Gastrocnemius medialis (tissue), 4 donors: ENCODE data around the gene DNAJC1. TPM values are rescaled to one million over a fixed set of nuclear protein-coding genes. Genes with fewer than 3 reads are reported as not detected.
"Not testable (repeated sequence)": the region's sequence is repeated elsewhere in the genome, so short reads cannot be mapped to it uniquely, and the experiment has no call there.

Experiments
- ATAC-seq, 2 donors: fragments of 150-250 bp; one replicate each; pipeline ENCODE4 v1.9.1; 2016
- DNase-seq, 2 donors: peaks; one replicate each; pipeline ENCODE4 v3.0.0-alpha.2; 2019
- H3K27ac ChIP-seq, 4 donors: fragments of 200-600 bp; sonication (generic); 1 replicate in 1 of 4; 2 replicates in 3 of 4; pipeline ENCODE4 v1.5.1; 2016 to 2018; ENCODE audit warnings: mild to moderate bottlenecking in 2 of 4, moderate library complexity in 1 of 4
- H3K27me3 ChIP-seq, 3 donors: fragments of 200-600 bp; sonication (generic) in 2 of 3; 1 replicate in 1 of 3; 2 replicates in 2 of 3; pipeline versions ENCODE4 v1.5.1 to v1.6.0; 2016 to 2019; ENCODE audit warnings: mild to moderate bottlenecking in 1 of 3, moderate library complexity in 1 of 3
- H3K36me3 ChIP-seq, 2 donors: fragments of 200-600 bp; sonication (generic) in 1 of 2; one replicate each; pipeline ENCODE4 v1.5.1; 2017 to 2018
- H3K4me1 ChIP-seq, 2 donors: fragments of 200-600 bp; sonication (generic) in 1 of 2; one replicate each; pipeline ENCODE4 v1.5.1; 2016 to 2017; ENCODE audit warnings: mild to moderate bottlenecking in 2 of 2
- H3K4me3 ChIP-seq, 4 donors: fragments of 200-600 bp; sonication (generic) in 3 of 4; 1 replicate in 1 of 4; 2 replicates in 3 of 4; pipeline ENCODE4 v1.5.1; 2016 to 2019; ENCODE audit warnings: mild to moderate bottlenecking in 2 of 4
- H3K9me3 ChIP-seq, 3 donors: fragments of 200-600 bp; sonication (generic) in 2 of 3; 1 replicate in 1 of 3; 2 replicates in 2 of 3; pipeline ENCODE4 v1.5.1; 2016 to 2019
- CTCF ChIP-seq, 5 experiments: fragments of 450-650 bp in 3 of 5; fragments of 200-600 bp in 2 of 5; sonication (generic) in 2 of 5; IDR thresholded peaks in 4 of 5; conservative IDR thresholded peaks in 1 of 5; 1 replicate in 4 of 5; 2 replicates in 1 of 5; pipeline ENCODE4 v1.5.1; 2016 to 2019; ENCODE audit warnings: antibody characterized with exemption in 5 of 5, mild to moderate bottlenecking in 3 of 5, moderate library complexity in 3 of 5
- POLR2A ChIP-seq, 2 donors: fragments of 450-650 bp; IDR thresholded peaks; one replicate each; pipeline ENCODE4 v1.6.1; 2017; ENCODE audit warnings: antibody characterized with exemption in 2 of 2, mild to moderate bottlenecking in 2 of 2, moderate library complexity in 2 of 2
- in situ Hi-C, 4 donors: fragments of 200-750 bp; cut with MboI; loops; one replicate each; pipeline versions ENCODE4 v1.15.0 to v1.8.0; 2017; ENCODE audit warnings: low sequenced_read_pairs in 4 of 4
- intact Hi-C: fragments of 100-400 bp; cut with DNase I; formaldehyde crosslinking; loops from one replicate; pipeline ENCODE4 v1.15.1; 2023; ENCODE audit warnings: low total_unique reads
- total RNA-seq, 4 donors: library from RNA; depleted of rRNA; stranded (reverse); fragments of >200 nt; gene quantifications; one replicate each; pipeline versions ENCODE4 v1.1.0 to v1.2.3, GENCODE V29; 2016

The DNAJC1 gene
- total RNA-seq, 4 donors from 2014 or later, result 24.1 to 56.4 (median 35.7) TPM

GRCh38 chr10:21823617-21824016 is 179.9 kb downstream of the DNAJC1 start:
- Histone ChIP-seq H3K4me1 (no peaks in the 10 kb centered on the region), H3K4me3 (no peak overlapping the region), H3K27me3 (no peaks in the 10 kb centered on the region), H3K9me3 (peaks cover 4 to 21% (median 6%) of the 10 kb centered on the region in 3 donors), H3K36me3 (no peaks in the 10 kb centered on the region), H3K27ac (no peak overlapping the region)
- ATAC-seq, result no peak
- TF ChIP-seq CTCF (IDR thresholded peaks at IDR 0.05 in 4 of 5, conservative IDR thresholded peaks at IDR 0.05 in 1 of 5) (no peak), POLR2A (IDR thresholded peaks at IDR 0.05) (no peak)
- no peak for DNase-seq
- in situ Hi-C loops, result no loop called here
- intact Hi-C loops, result no loop called here

- H3K4me3 ChIP-seq, intact Hi-C loops, ATAC-seq, in situ Hi-C loops, H3K4me1 ChIP-seq, DNase-seq, H3K36me3 ChIP-seq, H3K27me3 ChIP-seq, H3K27ac ChIP-seq: not testable (repeated sequence)
- H3K9me3 ChIP-seq, result peaks cover 0 to 10% (median 0%) of the 10 kb centered on the region in 3 donors
Measured at GRCh38 chr10:21822273-21822672, 181.3 kb downstream of the DNAJC1 start.

- ATAC-seq (no peak), DNase-seq (no peak)
- Histone ChIP-seq H3K4me3 (no peak overlapping the region), H3K4me1 (no peaks in the 10 kb centered on the region), H3K9me3 (no peaks in the 10 kb centered on the region), H3K27me3 (no peaks in the 10 kb centered on the region), H3K36me3 (no peaks in the 10 kb centered on the region), H3K27ac (no peak overlapping the region)
- TF ChIP-seq CTCF (IDR thresholded peaks at IDR 0.05 in 4 of 5, conservative IDR thresholded peaks at IDR 0.05 in 1 of 5), result no peak
- TF ChIP-seq POLR2A (IDR thresholded peaks at IDR 0.05), result no peak
- intact Hi-C loops (no loop called here), in situ Hi-C loops (no loop called here)
Measured at GRCh38 chr10:21820952-21821351, 182.6 kb downstream of the DNAJC1 start.

GRCh38 chr10:21818416-21818815 is 185.1 kb downstream of the DNAJC1 start:
- ATAC-seq, DNase-seq, in situ Hi-C loops: not testable (repeated sequence)

GRCh38 chr10:21814866-21815265 is 188.7 kb downstream of the DNAJC1 start:
- in situ Hi-C loops (no loop called here), intact Hi-C loops (no loop called here)
- no peak overlapping the region for H3K4me3 ChIP-seq
- H3K36me3 ChIP-seq, result no peaks in the 10 kb centered on the region
- H3K27ac ChIP-seq, result no peak overlapping the region
- no peaks in the 10 kb centered on the region for H3K4me1 ChIP-seq
- no peak for ATAC-seq
- no peak for TF ChIP-seq POLR2A (IDR thresholded peaks at IDR 0.05)
- no peak for TF ChIP-seq CTCF (IDR thresholded peaks at IDR 0.05 in 4 of 5, conservative IDR thresholded peaks at IDR 0.05 in 1 of 5)
- no peaks in the 10 kb centered on the region for H3K27me3 ChIP-seq
- H3K9me3 ChIP-seq, result no peaks in the 10 kb centered on the region
- no peak for DNase-seq

More at GRCh38 chr10:21818416-21818815, 185.1 kb downstream of the DNAJC1 start:
- H3K27ac ChIP-seq, H3K4me3 ChIP-seq, H3K9me3 ChIP-seq, H3K4me1 ChIP-seq, H3K27me3 ChIP-seq, intact Hi-C loops, H3K36me3 ChIP-seq: not testable (repeated sequence)

GRCh38 chr10:21813946-21814345 is 189.6 kb downstream of the DNAJC1 start:
- H3K27me3 ChIP-seq, result no peaks in the 10 kb centered on the region
- no peak overlapping the region for H3K4me3 ChIP-seq
- H3K36me3 ChIP-seq, result no peaks in the 10 kb centered on the region
- H3K9me3 ChIP-seq, result no peaks in the 10 kb centered on the region
- intact Hi-C loops (no loop called here), in situ Hi-C loops (no loop called here)
- no peaks in the 10 kb centered on the region for H3K4me1 ChIP-seq
- ATAC-seq, result no peak
- no peak for TF ChIP-seq CTCF (IDR thresholded peaks at IDR 0.05 in 4 of 5, conservative IDR thresholded peaks at IDR 0.05 in 1 of 5)
- no peak for TF ChIP-seq POLR2A (IDR thresholded peaks at IDR 0.05)
- H3K27ac ChIP-seq, result no peak overlapping the region
- DNase-seq, result no peak
